Adrenal gland (tissue), 12 donors: ENCODE results near the gene KDM4B. TPM values are rescaled to one million over a fixed set of nuclear protein-coding genes. Genes with fewer than 3 reads are reported as not detected.

ENCODE experiments used
- DNase-seq, 7 donors: peaks; one replicate each; pipeline ENCODE4 v3.0.0-alpha.2; 2019 to 2020
- H3K27ac ChIP-seq, 5 donors: fragments of 200-600 bp; sonication (generic) in 4 of 5; 1 replicate in 3 of 5; 2 replicates in 2 of 5; pipeline versions ENCODE4 v1.5.1 to v1.8.0; 2016 to 2020; ENCODE audit warnings: mild to moderate bottlenecking in 1 of 5
- H3K27me3 ChIP-seq: fragments of 200-600 bp; 2 replicates; pipeline ENCODE4 v1.8.0; 2021
- H3K36me3 ChIP-seq, 2 donors: fragments of 200-600 bp; replicated peaks in 1 of 2; 1 replicate in 1 of 2; 2 replicates in 1 of 2; pipeline versions ENCODE4 v1.5.1 to v1.8.0; 2018 to 2022
- H3K4me1 ChIP-seq, 2 donors: fragments of 200-600 bp; replicated peaks in 1 of 2; 1 replicate in 1 of 2; 2 replicates in 1 of 2; pipeline versions ENCODE4 v1.5.1 to v1.8.0; 2018 to 2021
- H3K4me3 ChIP-seq, 4 donors: fragments of 200-600 bp; sonication (generic) in 3 of 4; one replicate each; pipeline ENCODE4 v1.5.1; 2016 to 2018
- H3K9me3 ChIP-seq, 3 donors: fragments of 200-600 bp; sonication (generic) in 1 of 3; replicated peaks in 1 of 3; 1 replicate in 2 of 3; 2 replicates in 1 of 3; pipeline versions ENCODE4 v1.5.1 to v1.8.0; 2016 to 2021
- CTCF ChIP-seq, 6 experiments: fragments of 450-650 bp in 4 of 6; fragments of 200-600 bp in 2 of 6; sonication (generic) in 1 of 6; IDR thresholded peaks; 1 replicate in 5 of 6; 2 replicates in 1 of 6; pipeline versions ENCODE4 v1.5.1 to v1.8.0; 2016 to 2021; ENCODE audit warnings: antibody characterized with exemption in 6 of 6, mild to moderate bottlenecking in 2 of 6, moderate library complexity in 1 of 6
- POLR2A ChIP-seq, 2 donors: fragments of 450-650 bp; IDR thresholded peaks; one replicate each; pipeline ENCODE4 v1.6.1; 2017; ENCODE audit warnings: antibody characterized with exemption in 2 of 2, mild to moderate bottlenecking in 2 of 2, moderate library complexity in 1 of 2
- WGBS, 4 donors: extraction: QIAGEN DNeasy Blood & Tissue Kit in 2 of 4; methylation state at CpG; one replicate each; pipeline versions ENCODE4 v1.1.5 to v1.1.7; 2013 to 2017; 5-methylcytosine and 5-hydroxymethylcytosine counted together
- intact Hi-C, 2 donors: fragments of 100-400 bp; cut with DNase I; formaldehyde crosslinking; loops; one replicate each; pipeline versions ENCODE4 v1.14.1 to v1.15.0; 2022 to 2023
- polyA plus RNA-seq, 3 donors: library from polyadenylated mRNA; stranded (reverse); fragments of 200-250 nt in 2 of 3; fragments of 350-450 nt in 1 of 3; fragmentation: Illumina TruSeq in 1 of 3; extraction: RNeasy Lipid Tissue Mini Kit (QIAGEN cat#74804) in 1 of 3; gene quantifications; one replicate each; pipeline ENCODE4 v1.2.3, GENCODE V29; 2013 to 2014
- total RNA-seq, 9 donors: library from RNA; depleted of rRNA in 4 of 9; stranded (reverse); fragments of >200 nt in 4 of 9; fragments of 120-200 nt in 1 of 9; fragmentation: NEBNext Ultra II Directional in 1 of 9; extraction: Animal tissue kit (Norgen Biotek cat#: 25700) in 1 of 9; gene quantifications; one replicate each; pipeline versions ENCODE4 v1.1.0 to v1.2.4, GENCODE V29; 2013 to 2023
- donor health status: healthy with polysubstance abuse.
- donor health status: Bipolar disorder and iron deficiency.
- donor health status: DM: yes; HTN: yes; CAD: no.
- donor health status: DM: no; HTN: no; CAD: no.
- donor health status: DM: no; HTN: no; CAD: no.
- donor health status: DM: yes; HTN: yes; CAD: no.

KDM4B gene
- total and polyA plus RNA-seq, 12 donors = 9.8 to 65.1 (median 39.9) TPM

GRCh38 chr19:5143471-5144411, 174.8 kb downstream of the KDM4B start:
- no peak overlapping the region for H3K27ac ChIP-seq
- intact Hi-C loops = no loop called here
- no peaks in the 10 kb centered on the region for H3K4me1 ChIP-seq
- WGBS, 4 donors = 89 to 94% (median 93%) methylated on average over 32 to 51 of the region's 51 CpGs
- H3K36me3 ChIP-seq = peaks cover 0 to 70% of the 10 kb centered on the region in 2 donors
- no peak overlapping the region for H3K4me3 ChIP-seq
- H3K27me3 ChIP-seq = no peaks in the 10 kb centered on the region
- DNase-seq = no peak
- H3K9me3 ChIP-seq = no peaks in the 10 kb centered on the region
- no peak for TF ChIP-seq CTCF (IDR thresholded peaks at IDR 0.05)
- no peak for TF ChIP-seq POLR2A (IDR thresholded peaks at IDR 0.05)

DNA sequence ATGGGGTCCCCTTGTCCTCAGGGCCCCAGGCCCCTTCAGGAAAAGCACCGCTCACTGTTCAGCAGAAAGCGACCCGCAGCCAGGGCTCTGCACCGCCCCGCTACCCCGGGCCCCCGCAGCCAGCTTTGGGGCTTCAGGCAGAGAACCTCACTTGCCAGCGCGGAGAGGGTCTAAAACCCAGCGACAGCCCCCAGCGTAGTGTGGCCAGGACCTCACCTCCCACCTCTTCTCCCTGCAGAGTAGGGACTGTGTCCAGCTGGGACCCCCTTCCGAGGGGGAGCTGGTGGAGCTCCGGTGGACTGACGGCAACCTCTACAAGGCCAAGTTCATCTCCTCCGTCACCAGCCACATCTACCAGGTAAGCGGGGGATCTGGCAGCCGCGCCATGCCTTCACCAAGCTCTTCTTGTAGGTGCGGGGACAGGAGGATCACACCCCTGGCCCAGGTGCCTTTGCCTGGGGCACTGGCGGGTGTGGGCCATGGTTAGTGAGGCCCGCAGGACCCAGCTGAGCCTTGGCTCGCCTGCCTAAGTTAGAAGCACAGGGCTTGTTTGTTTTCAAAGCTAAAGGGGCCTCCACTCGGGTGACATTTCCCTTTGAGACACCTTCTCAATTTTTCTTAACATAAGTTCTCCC, 175.7 kb downstream of the KDM4B start:
- intact Hi-C loops = no loop called here
- H3K27ac ChIP-seq = no peak overlapping the region
- WGBS, 4 donors = 89 to 97% (median 96%) methylated on average over 4 to 23 of the region's 23 CpGs
- no peaks in the 10 kb centered on the region for H3K27me3 ChIP-seq
- H3K4me1 ChIP-seq = no peaks in the 10 kb centered on the region
- peaks cover 0 to 62% of the 10 kb centered on the region in 2 donors for H3K36me3 ChIP-seq
- H3K9me3 ChIP-seq = no peaks in the 10 kb centered on the region
- TF ChIP-seq POLR2A (IDR thresholded peaks at IDR 0.05) = no peak
- no peak for TF ChIP-seq CTCF (IDR thresholded peaks at IDR 0.05)
- no peak overlapping the region for H3K4me3 ChIP-seq
- DNase-seq = no peak

DNA sequence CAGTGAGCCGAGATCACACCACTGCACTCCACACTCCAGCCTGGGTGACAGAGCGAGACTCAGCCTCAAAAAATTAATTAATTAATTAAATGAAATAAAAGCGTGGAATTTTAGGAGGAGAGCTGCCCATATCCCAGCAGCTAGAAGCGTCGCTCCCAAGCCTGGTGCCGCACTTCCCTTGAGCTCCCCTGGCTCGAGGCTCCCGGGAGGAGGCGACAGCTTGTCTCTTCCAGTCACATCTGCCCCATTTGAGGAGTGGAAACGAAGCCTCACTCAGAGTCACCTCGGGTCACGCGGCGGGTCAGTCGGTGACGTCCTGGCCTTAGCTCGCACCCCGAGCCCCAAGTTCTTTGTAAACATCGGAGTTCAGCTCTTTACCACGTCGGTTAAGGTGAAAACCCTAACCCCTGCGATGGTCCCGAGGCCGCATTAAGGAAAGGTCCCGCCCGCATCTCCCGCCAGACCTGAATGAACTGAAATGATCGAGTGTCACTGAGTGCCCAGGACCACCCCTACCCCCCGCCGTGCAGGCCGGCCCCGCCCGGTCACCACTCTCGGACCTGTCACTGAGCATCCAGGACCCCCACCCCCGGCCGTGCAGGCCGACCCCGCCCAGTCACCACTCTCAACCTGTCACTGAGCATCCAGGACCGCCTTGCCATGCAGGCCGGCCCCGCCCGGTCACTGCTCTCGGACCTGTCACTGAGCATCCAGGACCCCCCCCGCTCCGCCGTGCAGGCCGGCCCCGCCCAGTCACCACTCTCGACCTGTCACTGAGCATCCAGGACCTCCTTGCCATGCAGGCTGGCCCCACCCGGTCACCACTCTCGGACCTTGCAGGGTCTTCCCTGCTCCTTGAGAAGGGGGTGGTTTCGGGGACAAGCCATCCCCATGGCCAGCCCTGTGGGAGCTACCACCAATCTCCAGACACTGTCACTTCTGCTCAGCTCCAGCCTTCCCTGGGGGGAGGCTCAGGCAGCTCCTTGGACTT, 176.9 kb downstream of the KDM4B start:
- Histone ChIP-seq H3K4me1 (no peaks in the 10 kb centered on the region), H3K9me3 (no peaks in the 10 kb centered on the region), H3K4me3 (no peak overlapping the region), H3K36me3 (peaks cover 0 to 64% of the 10 kb centered on the region in 2 donors), H3K27me3 (no peaks in the 10 kb centered on the region), H3K27ac (no peak overlapping the region)
- DNase-seq = peak in 1 of 7 donors; percentile 9
- TF ChIP-seq POLR2A (IDR thresholded peaks at IDR 0.05) (no peak), CTCF (IDR thresholded peaks at IDR 0.05) (no peak)
- 92 to 95% (median 94%) methylated on average over 21 to 52 of the region's 52 CpGs for WGBS, 4 donors
- intact Hi-C loops = no loop called here
